Stimulated activated CD8-positive, alpha-beta memory T cell treated with anti-CD3 and anti-CD28 coated beads, Interleukin-12 subunit alpha, Interleukin-12 subunit beta, amount 100 ng/mL, for 1 hour (primary cell): ENCODE data around the gene SUGP1.

Experiments used
- DNase-seq: peaks from one replicate; pipeline ENCODE4 v3.0.0-alpha.2; 2020; ENCODE audit warnings: low read depth

The SUGP1 gene

DNA sequence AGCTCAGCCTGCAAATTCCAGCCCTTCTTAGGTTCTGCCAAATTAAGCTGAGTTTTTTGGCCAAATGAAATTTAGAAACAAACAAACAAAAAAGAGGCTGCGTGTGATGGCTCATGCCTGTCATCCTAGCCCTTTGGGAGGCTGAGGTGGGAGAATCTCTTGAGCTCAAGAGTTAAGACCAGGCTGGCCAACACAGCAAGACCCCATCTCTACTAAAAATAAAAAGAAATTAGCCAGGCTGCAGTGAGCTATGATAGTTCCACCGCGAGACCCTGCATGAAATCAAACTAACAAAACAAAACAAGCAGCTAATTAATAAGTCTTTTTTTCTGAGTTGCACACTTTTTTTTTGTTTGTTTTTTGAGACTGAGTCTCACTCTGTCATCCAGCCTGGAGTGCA, 90.6 kb downstream of the SUGP1 start:
- DNase-seq = no peak

DNA sequence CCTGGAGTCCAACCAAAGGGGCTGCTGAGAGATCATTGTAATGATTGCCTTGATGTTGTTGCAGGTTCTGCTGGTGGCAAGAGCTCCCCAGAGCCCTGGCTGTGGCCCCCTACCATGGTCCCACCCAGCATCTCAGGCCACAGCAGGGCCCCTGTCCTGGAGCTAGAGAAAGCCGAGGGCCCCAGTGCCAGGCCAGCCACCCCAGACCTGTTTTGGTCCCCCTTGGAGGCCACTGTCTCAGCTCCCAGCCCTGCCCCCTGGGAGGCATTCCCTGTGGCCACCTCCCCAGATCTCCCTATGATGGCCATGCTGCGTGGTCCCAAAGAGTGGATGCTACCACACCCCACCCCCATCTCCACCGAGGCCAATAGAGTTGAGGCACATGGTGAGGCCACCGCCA, 93.1 kb downstream of the SUGP1 start:
- no peak for DNase-seq

DNA sequence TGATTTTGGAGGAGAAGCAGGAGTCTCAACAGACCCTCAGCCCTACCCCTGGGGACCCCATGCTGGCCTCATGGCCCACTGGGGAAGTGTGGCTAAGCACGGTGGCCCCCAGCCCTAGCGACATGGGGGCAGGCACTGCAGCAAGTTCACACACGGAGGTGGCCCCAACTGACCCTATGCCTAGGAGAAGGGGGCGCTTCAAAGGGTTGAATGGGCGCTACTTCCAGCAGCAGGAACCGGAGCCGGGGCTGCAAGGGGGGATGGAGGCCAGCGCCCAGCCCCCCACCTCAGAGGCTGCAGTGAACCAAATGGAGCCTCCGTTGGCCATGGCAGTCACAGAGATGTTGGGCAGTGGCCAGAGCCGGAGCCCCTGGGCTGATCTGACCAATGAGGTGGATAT, 93.6 kb downstream of the SUGP1 start:
- no peak for DNase-seq

DNA sequence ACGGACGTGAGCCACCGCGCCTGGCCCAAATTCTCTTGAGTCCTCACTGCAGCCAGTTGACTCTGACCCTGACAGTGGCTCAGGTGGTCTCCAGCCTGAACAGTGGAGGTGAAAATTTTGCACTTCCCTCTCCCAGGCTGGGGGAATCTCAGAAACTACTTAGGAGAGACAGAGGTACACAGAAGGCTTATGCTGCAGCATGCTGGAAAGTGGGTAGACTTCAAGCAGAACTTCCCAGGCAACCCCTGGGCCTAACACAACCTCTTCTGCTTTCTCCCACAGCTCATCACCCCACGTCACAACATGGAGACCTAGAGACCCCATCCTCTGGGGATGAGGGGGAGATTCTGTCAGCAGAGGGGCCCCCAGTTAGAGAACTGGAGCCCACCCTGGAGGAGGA, 94.1 kb downstream of the SUGP1 start:
- DNase-seq = no peak
